ENCODE measurements around the gene ADAM33.

ADAM33 gene

DNA sequence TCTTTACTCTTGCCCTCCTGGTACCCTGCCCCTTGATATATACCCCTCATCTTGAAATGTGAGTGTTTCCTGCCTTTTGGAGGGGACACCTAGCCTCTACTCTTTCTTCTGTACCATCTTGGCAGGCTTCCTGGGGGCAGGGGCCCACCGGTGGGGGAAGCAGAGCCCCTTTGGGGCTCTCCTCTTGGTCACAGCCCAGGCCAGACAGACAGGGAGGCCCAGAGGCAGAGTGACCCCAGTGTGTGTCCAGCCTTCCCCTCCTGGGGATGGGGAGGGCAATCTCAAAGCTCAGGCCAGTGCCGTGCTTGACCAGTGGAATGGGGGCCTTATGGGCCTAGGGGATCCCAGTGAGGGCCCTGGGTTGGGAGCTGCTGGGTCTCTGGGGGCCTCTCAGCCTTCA is 3.6 kb downstream of the ADAM33 start:
- TF ChIP-seq, protein P1, sequence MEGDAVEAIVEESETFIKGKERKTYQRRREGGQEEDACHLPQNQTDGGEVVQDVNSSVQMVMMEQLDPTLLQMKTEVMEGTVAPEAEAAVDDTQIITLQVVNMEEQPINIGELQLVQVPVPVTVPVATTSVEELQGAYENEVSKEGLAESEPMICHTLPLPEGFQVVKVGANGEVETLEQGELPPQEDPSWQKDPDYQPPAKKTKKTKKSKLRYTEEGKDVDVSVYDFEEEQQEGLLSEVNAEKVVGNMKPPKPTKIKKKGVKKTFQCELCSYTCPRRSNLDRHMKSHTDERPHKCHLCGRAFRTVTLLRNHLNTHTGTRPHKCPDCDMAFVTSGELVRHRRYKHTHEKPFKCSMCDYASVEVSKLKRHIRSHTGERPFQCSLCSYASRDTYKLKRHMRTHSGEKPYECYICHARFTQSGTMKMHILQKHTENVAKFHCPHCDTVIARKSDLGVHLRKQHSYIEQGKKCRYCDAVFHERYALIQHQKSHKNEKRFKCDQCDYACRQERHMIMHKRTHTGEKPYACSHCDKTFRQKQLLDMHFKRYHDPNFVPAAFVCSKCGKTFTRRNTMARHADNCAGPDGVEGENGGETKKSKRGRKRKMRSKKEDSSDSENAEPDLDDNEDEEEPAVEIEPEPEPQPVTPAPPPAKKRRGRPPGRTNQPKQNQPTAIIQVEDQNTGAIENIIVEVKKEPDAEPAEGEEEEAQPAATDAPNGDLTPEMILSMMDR (IDR thresholded peaks at IDR 0.05; ENCODE audit: low read depth, low read length): no peak
- DNase-seq (ENCODE audit: extremely low read depth, low read depth): no peak

DNA sequence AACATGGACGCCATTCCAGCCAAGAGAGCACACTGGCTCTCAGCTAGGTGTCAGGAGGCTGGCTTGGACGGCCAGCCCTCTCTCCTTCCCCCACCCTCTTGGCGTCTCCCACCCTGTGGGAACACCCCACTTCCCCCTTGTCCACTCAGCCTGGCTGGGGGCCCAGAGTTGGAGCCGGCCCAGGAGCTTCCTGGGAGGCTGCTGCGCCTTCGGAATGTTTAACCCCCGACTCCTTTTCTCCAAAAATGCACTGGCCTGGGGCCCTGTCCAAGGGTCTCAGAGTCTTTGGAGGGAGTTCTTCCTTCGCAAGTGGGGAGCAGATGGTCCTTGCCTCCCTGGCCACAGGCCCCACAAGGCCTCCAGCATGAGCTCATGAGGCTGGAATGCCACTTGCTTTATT is 4.1 kb downstream of the ADAM33 start:
- no peak for DNase-seq (ENCODE audit: extremely low read depth, low read depth)
- TF ChIP-seq, protein P1 (IDR thresholded peaks at IDR 0.05; ENCODE audit: low read depth, low read length): no peak

DNA sequence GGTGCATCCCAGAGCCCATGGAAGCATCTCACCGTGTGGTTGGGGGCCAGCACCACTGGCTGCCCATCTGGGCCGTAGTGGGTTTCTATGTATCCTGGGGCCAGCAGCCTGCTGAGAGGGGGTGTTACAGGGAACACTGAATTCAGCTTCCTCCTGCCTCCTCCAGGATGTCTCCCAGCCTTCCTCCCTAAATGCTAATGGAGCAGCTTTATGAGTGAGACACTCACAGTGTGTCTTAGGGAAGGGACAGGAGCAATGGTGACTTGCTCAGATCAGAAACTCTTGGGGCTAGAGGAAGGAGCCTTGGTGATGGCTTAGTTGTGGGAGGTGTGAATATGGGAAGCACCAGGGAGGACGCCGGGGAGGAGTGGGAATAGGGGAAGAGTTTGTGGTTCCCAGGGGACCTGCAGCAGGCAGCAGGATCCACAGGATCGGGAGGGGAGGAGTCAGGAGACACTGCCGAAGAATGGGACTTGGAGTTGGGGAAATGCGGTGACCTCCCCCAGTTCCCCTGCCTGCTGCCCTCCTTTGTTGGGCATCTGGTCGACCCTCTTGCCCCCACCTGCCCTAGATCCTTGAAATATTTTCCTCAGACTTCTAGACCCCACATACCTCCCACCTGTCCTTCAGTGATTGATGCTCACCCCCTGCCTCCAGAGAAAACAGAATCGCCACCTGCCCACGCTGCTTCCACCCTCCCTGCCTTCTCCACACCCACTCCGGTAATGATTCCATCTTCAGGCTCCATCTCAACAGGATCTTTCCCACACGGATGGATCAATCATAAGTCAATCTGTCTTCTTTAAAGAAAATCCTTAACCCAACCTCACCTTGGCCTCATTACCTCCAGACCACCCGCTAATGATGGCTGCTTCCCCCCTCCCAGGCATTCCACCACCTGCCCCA is 6.6 kb downstream of the ADAM33 start:
- TF ChIP-seq, protein P1 (IDR thresholded peaks at IDR 0.05; ENCODE audit: low read depth, low read length): no peak

DNA sequence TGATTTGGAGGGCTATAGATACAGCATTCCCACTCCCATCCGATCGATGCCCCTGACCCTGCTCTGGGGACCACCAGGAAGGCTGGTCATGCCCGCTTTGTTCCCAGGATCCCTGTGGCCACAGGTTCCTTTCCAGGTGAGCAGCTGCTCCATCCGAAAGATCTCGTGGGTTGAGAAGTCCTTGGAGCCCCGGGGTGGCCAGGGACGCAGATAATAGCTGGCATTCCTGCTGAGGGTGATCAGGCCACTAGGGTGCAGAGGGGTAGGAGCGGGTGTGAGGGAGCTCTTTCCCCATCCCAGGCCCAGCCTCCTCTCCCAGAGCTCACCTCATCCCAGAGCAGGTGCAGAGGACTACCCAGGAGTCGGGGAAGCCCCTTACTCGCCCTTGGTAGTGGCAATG is 7.4 kb downstream of the ADAM33 start:
- no peak for DNase-seq (ENCODE audit: extremely low read depth, low read depth)
- TF ChIP-seq, protein P1 (IDR thresholded peaks at IDR 0.05; ENCODE audit: low read depth, low read length): no peak

More for the DNA sequence above, 6.6 kb downstream of the ADAM33 start:
- DNase-seq (ENCODE audit: extremely low read depth, low read depth): no peak

DNA sequence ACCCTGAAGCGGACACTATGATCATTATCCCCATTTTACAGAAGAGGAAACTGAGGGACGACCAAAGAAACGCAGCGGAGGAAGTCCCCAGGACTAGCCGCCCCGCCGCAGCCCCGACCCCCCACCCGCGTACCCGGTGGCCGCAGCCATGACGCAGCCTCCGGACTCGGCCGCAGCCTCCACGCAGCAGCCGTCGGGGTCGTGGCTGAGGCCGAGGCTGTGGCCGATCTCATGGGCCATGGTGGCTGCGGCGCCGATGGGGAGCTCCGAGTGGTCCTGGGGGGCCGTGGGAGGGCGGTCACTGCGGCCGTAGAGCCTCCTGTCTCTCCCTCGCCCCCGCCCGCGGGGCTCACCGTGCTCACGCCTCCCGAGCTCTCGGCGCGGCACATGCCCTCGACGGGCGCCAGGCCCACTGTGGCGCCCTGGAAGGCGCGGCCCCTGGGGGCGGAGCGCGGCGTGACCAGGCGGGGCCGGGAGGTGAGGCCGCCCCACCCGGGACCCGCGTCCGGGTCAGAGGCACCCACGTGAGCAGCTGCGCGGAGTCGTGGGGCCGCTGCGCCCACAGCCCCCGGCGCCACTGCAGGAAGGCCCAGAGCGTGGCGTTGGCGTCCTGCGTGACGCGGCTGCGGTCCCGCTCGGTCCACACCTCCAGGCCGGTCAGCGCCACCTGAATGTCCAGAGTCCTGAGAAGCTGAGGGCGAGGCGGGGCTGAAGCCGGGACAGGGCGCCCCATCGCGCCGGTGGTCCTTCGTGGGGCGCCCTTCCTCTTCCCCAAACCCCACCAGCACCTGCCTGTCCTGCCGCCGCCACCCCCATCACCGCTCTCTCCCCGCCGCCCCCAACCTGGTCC is 8.4 kb downstream of the ADAM33 start:
- DNase-seq (ENCODE audit: extremely low read depth, low read depth): no peak
- TF ChIP-seq, protein P1 (IDR thresholded peaks at IDR 0.05; ENCODE audit: low read depth, low read length): no peak

DNA sequence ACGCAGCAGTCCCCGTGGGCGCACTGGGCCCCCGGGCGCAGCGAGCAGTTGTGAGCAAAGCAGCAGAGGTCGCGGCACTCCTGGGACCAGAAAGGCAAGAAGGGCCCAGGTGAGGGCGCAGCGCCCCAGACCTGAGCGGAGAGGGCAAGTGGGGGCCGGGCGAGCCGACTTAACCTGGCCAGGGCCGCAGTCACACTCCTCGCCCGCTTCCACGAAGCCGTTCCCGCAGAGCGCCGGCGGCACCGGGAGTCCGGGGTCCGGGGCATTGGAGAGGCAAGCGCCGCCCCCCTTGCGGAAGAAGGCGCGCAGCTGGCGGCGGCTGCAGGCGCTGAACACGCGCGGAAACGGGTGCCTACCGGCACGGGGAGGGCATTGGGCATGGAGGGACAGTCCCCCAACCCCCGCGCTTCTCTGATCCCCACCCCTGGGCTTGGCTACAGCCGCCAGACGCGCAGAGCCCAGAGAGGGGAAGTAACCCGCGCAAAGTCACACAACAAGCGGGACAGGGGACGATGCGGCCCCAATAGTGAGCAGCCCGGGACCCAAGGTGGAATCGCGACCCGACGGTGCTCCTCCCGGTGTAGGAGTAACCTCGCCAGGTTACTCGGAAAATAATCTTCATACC is 9.2 kb downstream of the ADAM33 start:
- TF ChIP-seq, protein P1 (IDR thresholded peaks at IDR 0.05; ENCODE audit: low read depth, low read length): no peak
- no peak for DNase-seq (ENCODE audit: extremely low read depth, low read depth)
